Left lobe of liver (tissue), 2 donors: ENCODE data around the gene TAS2R40. TPM values are rescaled to one million over a fixed set of nuclear protein-coding genes. Genes with fewer than 3 reads are reported as not detected.
"Not testable (repeated sequence)": the region's sequence is repeated elsewhere in the genome, so short reads cannot be mapped to it uniquely, and the experiment has no call there.

Source experiments
- ATAC-seq: fragments of 200-7000 bp; cut with Tn5 transposase; one replicate; pipeline ENCODE4 v1.9.1; 2020; ENCODE audit warnings: mild to moderate bottlenecking, moderate library complexity
- DNase-seq: peaks from one replicate; pipeline ENCODE4 v3.0.0-alpha.2; 2020; ENCODE audit warnings: low spot score
- total RNA-seq: library from RNA; stranded (reverse); gene quantifications from one replicate; pipeline ENCODE4 v1.2.1, GENCODE V29; 2021
- donor health status: DM: no; HTN: no; CAD: no; lungs with moderate emphysema.
- donor health status: DM: no; HTN: yes; CAD: no.

TAS2R40 gene
- total RNA-seq, 1 donor from 2014 or later = not detected

GRCh38 chr7:143248761-143249354, 27.0 kb downstream of the TAS2R40 start:
- peak; percentile 91 for DNase-seq
- peak; percentile 98 for ATAC-seq

GRCh38 chr7:143250199-143250598, 28.4 kb downstream of the TAS2R40 start:
- no peak for ATAC-seq

GRCh38 chr7:143250822-143251221, 29.0 kb downstream of the TAS2R40 start:
- ATAC-seq = no peak
- DNase-seq = no peak

More at GRCh38 chr7:143250199-143250598, 28.4 kb downstream of the TAS2R40 start:
- no peak for DNase-seq

GRCh38 chr7:143252006-143252405, 30.2 kb downstream of the TAS2R40 start:
- ATAC-seq (no peak), DNase-seq (no peak)

- no peak for DNase-seq
- ATAC-seq = no peak
These were observed 33.7 kb downstream of the TAS2R40 start for GRCh38 chr7:143255564-143255963.

GRCh38 chr7:143256325-143256724, 34.5 kb downstream of the TAS2R40 start:
- ATAC-seq (no peak), DNase-seq (no peak)

GRCh38 chr7:143256932-143257331, 35.1 kb downstream of the TAS2R40 start:
- DNase-seq (no peak), ATAC-seq (no peak)

GRCh38 chr7:143257501-143257900, 35.7 kb downstream of the TAS2R40 start:
- ATAC-seq = no peak
- DNase-seq = no peak

GRCh38 chr7:143258831-143259230, 37.0 kb downstream of the TAS2R40 start:
- no peak for DNase-seq
- peak; percentile 47 for ATAC-seq

- DNase-seq = no peak
- ATAC-seq = no peak
These were observed 37.9 kb downstream of the TAS2R40 start for GRCh38 chr7:143259765-143260164.

- no peak for ATAC-seq
- no peak for DNase-seq
These were observed 40.1 kb downstream of the TAS2R40 start for GRCh38 chr7:143261901-143262300.

- ATAC-seq (peak; percentile 90), DNase-seq (peak; percentile 92)
These were observed 41.7 kb downstream of the TAS2R40 start, which contains the start of gene GSTK1 for GRCh38 chr7:143263266-143264195. GSTK1 (plus strand) TSS chr7:143263441; CDS start chr7:143263514, 73 bp downstream.

- not testable (repeated sequence) for ATAC-seq, DNase-seq
These were observed 42.3 kb downstream of the TAS2R40 start for GRCh38 chr7:143264196-143264568.

GRCh38 chr7:143265017-143265693, 43.3 kb downstream of the TAS2R40 start:
- ATAC-seq (no peak), DNase-seq (no peak)

GRCh38 chr7:143269251-143269650, 47.4 kb downstream of the TAS2R40 start:
- DNase-seq (peak; percentile 79), ATAC-seq (peak; percentile 97)

- no peak for DNase-seq
- no peak for ATAC-seq
These were observed 49.4 kb downstream of the TAS2R40 start for GRCh38 chr7:143271240-143271639.

Other genes with a start within 250 kb of the TAS2R40 start
- not detected for gene OR9A2, start 194.9 kb upstream of the TAS2R40 start, total RNA-seq
- not detected for gene OR6V1, start 169.7 kb upstream of the TAS2R40 start, total RNA-seq
- gene PIP, start 90.0 kb upstream of the TAS2R40 start, total RNA-seq = not detected
- not detected for gene TAS2R39, start 38.6 kb upstream of the TAS2R40 start, total RNA-seq
- gene GSTK1, start 41.4 kb downstream of the TAS2R40 start, total RNA-seq = 261 TPM
- 22.0 TPM for gene TMEM139, start 62.9 kb downstream of the TAS2R40 start, total RNA-seq
- 8.4 TPM for gene CASP2, start 66.3 kb downstream of the TAS2R40 start, total RNA-seq
- gene CLCN1, start 94.1 kb downstream of the TAS2R40 start, total RNA-seq = not detected
- 0.38 TPM for gene FAM131B, start 140.7 kb downstream of the TAS2R40 start, total RNA-seq
- 33.8 TPM for gene ZYX, start 159.3 kb downstream of the TAS2R40 start, total RNA-seq
- gene EPHA1, start 186.8 kb downstream of the TAS2R40 start, total RNA-seq = 39.6 TPM
- gene TAS2R60, start 221.4 kb downstream of the TAS2R40 start, total RNA-seq = 0.38 TPM